SK-N-SH (cell line): ENCODE measurements around the gene NUMA1. TPM values are rescaled to one million over a fixed set of nuclear protein-coding genes. Genes with fewer than 3 reads are reported as not detected.

Experiments
- CTCF ChIA-PET: fragments of 300-600, 350-600 bp; formaldehyde crosslinking; extraction: SDS; loops from one replicate; lab custom pipeline; 2021; lab: Yijun Ruan, JAX
- POLR2A ChIA-PET: fragments of 350-600 bp; sonication (Branson Sonifier 250); formaldehyde crosslinking; extraction: SDS; loops from one replicate; lab custom pipeline; 2020; ENCODE audit warnings: antibody characterized with exemption, inconsistent platforms; lab: Yijun Ruan, JAX
- DNase-seq: peaks from one replicate; pipeline ENCODE4 v3.0.0; 2012
- H2AFZ ChIP-seq: fragments of 200-600 bp; sonication (generic); 2 replicates; pipeline ENCODE4 v1.8.1; 2016; ENCODE audit warnings: antibody characterized with exemption, mild to moderate bottlenecking, low read depth
- H3F3A ChIP-seq: fragments of 200-600 bp; sonication (generic); replicated peaks from 2 replicates; pipeline ENCODE3; 2016; ENCODE audit warnings: antibody characterized with exemption, mild to moderate bottlenecking; ENCODE audit not compliant: insufficient read depth
- H3K27ac ChIP-seq, 2 experiments: fragments of 200-500 bp in 1 of 2; fragments of 200-600 bp in 1 of 2; sonication (Bioruptor generic) in 1 of 2; sonication (generic), shearing (Covaris generic) in 1 of 2; 2 replicates each; pipeline versions ENCODE4 v1.5.1 to v1.6.1; 2014 to 2016; ENCODE audit warnings: low read depth in 2 of 2, inconsistent platforms in 1 of 2, low read length in 1 of 2, mild to moderate bottlenecking in 1 of 2, mixed read lengths in 1 of 2
- H3K27me3 ChIP-seq: fragments of 200-600 bp; sonication (generic), shearing (Covaris generic); 2 replicates; pipeline ENCODE4 v1.6.1; 2016; ENCODE audit warnings: mixed run types; ENCODE audit not compliant: insufficient read depth
- H3K36me3 ChIP-seq, 2 experiments: fragments of 200-500 bp in 1 of 2; fragments of 200-600 bp in 1 of 2; sonication (Bioruptor generic) in 1 of 2; sonication (generic) in 1 of 2; replicated peaks in 1 of 2; 2 replicates each; pipeline versions ENCODE3 to v1.5.1; 2014 to 2016; ENCODE audit warnings: low read length in 1 of 2, mild to moderate bottlenecking in 1 of 2; ENCODE audit not compliant: insufficient read depth in 2 of 2, control insufficient read depth in 1 of 2
- H3K4me1 ChIP-seq, 2 experiments: fragments of 200-500 bp in 1 of 2; fragments of 200-600 bp in 1 of 2; sonication (Bioruptor generic) in 1 of 2; sonication (generic), shearing (Covaris generic) in 1 of 2; 2 replicates each; pipeline versions ENCODE4 v1.5.1 to v1.6.1; 2014 to 2016; ENCODE audit warnings: low read depth in 1 of 2, low read length in 1 of 2, mixed run types in 1 of 2; ENCODE audit not compliant: insufficient read depth in 2 of 2, control insufficient read depth in 1 of 2
- H3K4me2 ChIP-seq: fragments of 200-600 bp; sonication (generic), shearing (Covaris generic); 2 replicates; pipeline ENCODE4 v1.6.1; 2017; ENCODE audit warnings: mixed run types
- H3K4me3 ChIP-seq, 2 experiments: fragments of 200-500 bp in 1 of 2; fragments of 200-600 bp in 1 of 2; sonication (Bioruptor generic) in 1 of 2; sonication (generic), shearing (Covaris generic) in 1 of 2; 2 replicates each; pipeline versions ENCODE4 v1.5.1 to v1.8.1; 2014 to 2016; ENCODE audit warnings: low read depth in 2 of 2, inconsistent platforms in 1 of 2, low read length in 1 of 2, mild to moderate bottlenecking in 1 of 2, mixed read lengths in 1 of 2, moderate library complexity in 1 of 2
- H3K79me2 ChIP-seq: fragments of 200-600 bp; sonication (generic); 2 replicates; pipeline ENCODE4 v1.8.1; 2017; ENCODE audit warnings: mild to moderate bottlenecking; ENCODE audit not compliant: insufficient read depth
- H3K9ac ChIP-seq: fragments of 200-600 bp; sonication (generic); 2 replicates; pipeline ENCODE4 v1.6.1; 2017; ENCODE audit warnings: mixed run types
- H3K9me2 ChIP-seq: fragments of 200-600 bp; sonication (generic); 2 replicates; pipeline ENCODE4 v1.6.1; 2017; ENCODE audit warnings: mixed run types
- H3K9me3 ChIP-seq: fragments of 200-600 bp; sonication (generic); 2 replicates; pipeline ENCODE4 v1.6.1; 2017; ENCODE audit warnings: mixed run types, mild to moderate bottlenecking, moderate library complexity
- H4K20me1 ChIP-seq: fragments of 200-600 bp; sonication (generic); 2 replicates; pipeline ENCODE4 v1.6.1; 2017; ENCODE audit warnings: mild to moderate bottlenecking, mixed run types; ENCODE audit not compliant: insufficient read depth
- ELF1 ChIP-seq: IDR thresholded peaks from 2 replicates; pipeline ENCODE4 v1.4.0; 2012
- EZH2phosphoT487 ChIP-seq: fragments of 200-600 bp; sonication (generic); IDR thresholded peaks from 2 replicates; pipeline ENCODE4 v1.6.1; 2017; ENCODE audit warnings: low read depth, mixed run types, mild to moderate bottlenecking, antibody characterized with exemption, moderate library complexity, borderline replicate concordance
- FOSL2 ChIP-seq: IDR thresholded peaks from 2 replicates; pipeline ENCODE4 v1.4.0; 2012; ENCODE audit warnings: low read depth, mild to moderate bottlenecking, moderate library complexity, borderline replicate concordance
- GABPA ChIP-seq: IDR thresholded peaks from 2 replicates; pipeline ENCODE4 v1.4.0; 2012; ENCODE audit warnings: low read depth, mild to moderate bottlenecking
- GATA2 ChIP-seq: sonication (generic); formaldehyde crosslinking; IDR thresholded peaks from 2 replicates; pipeline ENCODE4 v1.5.0; 2020; ENCODE audit warnings: mild to moderate bottlenecking, missing genetic modification reagents
- JUND ChIP-seq: IDR thresholded peaks from 2 replicates; pipeline ENCODE4 v1.4.0; 2012
- MXI1 ChIP-seq: IDR thresholded peaks from 2 replicates; pipeline ENCODE4 v1.6.1; 2012; ENCODE audit warnings: mild to moderate bottlenecking, low read depth, low read length, improper control_type of control experiment
- RCOR1 ChIP-seq: fragments of 150-350 bp; IDR thresholded peaks from 2 replicates; pipeline ENCODE4 v1.6.1; 2017; ENCODE audit warnings: antibody characterized with exemption, low read length
- RFX5 ChIP-seq: IDR thresholded peaks from 2 replicates; pipeline ENCODE4 v1.6.1; 2012; ENCODE audit warnings: mild to moderate bottlenecking, improper control_type of control experiment, low read length
- RXRA ChIP-seq: IDR thresholded peaks from 2 replicates; pipeline ENCODE4 v1.4.0; 2012; ENCODE audit warnings: low read depth, mild to moderate bottlenecking, borderline replicate concordance
- SIN3A ChIP-seq: IDR thresholded peaks from 2 replicates; pipeline ENCODE4 v1.6.1; 2012; ENCODE audit warnings: low read depth, mild to moderate bottlenecking, low read length, moderate library complexity, borderline replicate concordance
- TCF12 ChIP-seq: IDR thresholded peaks from 2 replicates; pipeline ENCODE4 v1.4.0; 2012
- TEAD4 ChIP-seq: IDR thresholded peaks from 2 replicates; pipeline ENCODE4 v1.4.0; 2012; ENCODE audit warnings: mild to moderate bottlenecking, borderline replicate concordance; ENCODE audit not compliant: insufficient read depth
- WGBS: methylation state at CpG from one replicate; pipeline ENCODE4 v1.1.6; 2017; ENCODE audit warnings: low lambda C conversion rate; 5-methylcytosine and 5-hydroxymethylcytosine counted together
- polyA plus RNA-seq, 3 experiments: library from polyadenylated mRNA; depleted of rRNA; stranded (reverse); fragments of >200 nt; gene quantifications; 2 replicates each; pipeline ENCODE4 v1.2.3, GENCODE V29; 2012
- TF ChIP-seq, protein P1 (sequence below): fragments of 150-350 bp; IDR thresholded peaks from 2 replicates; pipeline ENCODE4 v1.6.1; 2016; ENCODE audit warnings: mild to moderate bottlenecking, low read depth, low read length
- TF ChIP-seq, protein P2 (sequence below): IDR thresholded peaks from 2 replicates; pipeline ENCODE4; 2012
- TF ChIP-seq, protein P3 (sequence below): IDR thresholded peaks from 2 replicates; pipeline ENCODE4 v1.4.0; 2012; ENCODE audit warnings: low read depth, borderline replicate concordance
- TF ChIP-seq, protein P4 (sequence below): fragments of 200-600 bp; sonication (generic); IDR thresholded peaks from 2 replicates; pipeline ENCODE4 v1.6.1; 2017; ENCODE audit warnings: antibody characterized with exemption, mild to moderate bottlenecking, moderate library complexity
- TF ChIP-seq, protein P5 (sequence below): IDR thresholded peaks from 2 replicates; pipeline ENCODE4 v1.6.1; 2012; ENCODE audit warnings: mild to moderate bottlenecking, low read depth, low read length, moderate library complexity

NUMA1 gene
- polyA plus RNA-seq, 1 of the 3 experiments (the other 2 are of a cell fraction), result 111 TPM

DNA sequence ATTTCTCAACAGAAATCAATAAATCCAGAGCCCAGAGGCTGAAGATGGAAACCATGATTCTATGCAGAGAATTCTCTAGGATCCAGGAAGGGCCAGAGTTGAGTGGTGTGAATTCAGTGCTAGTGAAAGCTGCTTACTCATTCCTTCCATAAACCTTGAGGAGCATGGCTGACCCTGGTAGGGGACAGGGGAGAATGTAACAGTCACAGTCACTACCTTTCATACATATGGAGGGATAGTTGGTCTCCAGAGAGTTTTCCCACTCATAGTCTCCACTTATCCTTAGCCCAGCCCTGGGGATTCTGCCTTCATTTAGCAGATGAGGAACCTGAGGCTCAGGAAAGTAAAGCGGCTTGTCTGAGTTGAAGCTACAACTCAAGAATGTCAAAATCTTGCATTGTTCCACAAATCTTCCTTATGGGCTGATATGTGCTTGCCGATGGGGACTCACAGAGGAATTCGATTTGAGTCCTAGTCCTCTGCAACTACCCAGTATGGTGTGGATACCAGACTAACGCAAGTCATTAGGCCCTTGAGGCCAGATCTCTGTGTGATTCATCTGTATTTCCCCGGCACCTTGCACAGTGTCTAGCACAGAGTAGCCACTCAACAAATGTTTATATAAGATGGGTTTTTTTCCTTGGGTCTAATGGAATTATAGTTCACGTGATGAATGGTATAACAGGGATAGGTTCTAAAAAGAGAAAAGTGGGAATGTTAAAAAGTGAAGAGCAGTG lies 35.8 kb upstream of the NUMA1 start:
- Histone ChIP-seq H3K4me1 (peaks cover 6 to 14% of the 10 kb centered on the region in 2 experiments; a peak in 3 of 4 replicates), H3K9ac (no peak overlapping the region), H3K4me2 (no peak overlapping the region), H3K4me3 (no peak overlapping the region), H3K27ac (no peak overlapping the region), H3K9me3 (no peaks in the 10 kb centered on the region), H3F3A (peaks cover 3% of the 10 kb centered on the region), H2AFZ (no peak overlapping the region), H3K27me3 (no peaks in the 10 kb centered on the region), H3K9me2 (no peaks in the 10 kb centered on the region), H3K79me2 (no peaks in the 10 kb centered on the region), H3K36me3 (no peaks in the 10 kb centered on the region), H4K20me1 (no peaks in the 10 kb centered on the region)
- ChIA-PET POLR2A (no interaction called here), CTCF (interaction anchor here (2.0 to 3.1 kb wide), 2 partner anchors 28 to 91 kb away, joined by 6 to 11 read pairs; no protein-coding TSS in a partner anchor)
- TF ChIP-seq SIN3A (no peak), TCF12 (no peak), ELF1 (no peak), RFX5 (no peak), GABPA (no peak), GATA2 (CRISPR knock-in tag) (no peak), RXRA (no peak), JUND (no peak), MXI1 (no peak), RCOR1 (no peak), FOSL2 (no peak), EZH2phosphoT487 (no peak), TEAD4 (no peak)
- TF ChIP-seq, protein P1, sequence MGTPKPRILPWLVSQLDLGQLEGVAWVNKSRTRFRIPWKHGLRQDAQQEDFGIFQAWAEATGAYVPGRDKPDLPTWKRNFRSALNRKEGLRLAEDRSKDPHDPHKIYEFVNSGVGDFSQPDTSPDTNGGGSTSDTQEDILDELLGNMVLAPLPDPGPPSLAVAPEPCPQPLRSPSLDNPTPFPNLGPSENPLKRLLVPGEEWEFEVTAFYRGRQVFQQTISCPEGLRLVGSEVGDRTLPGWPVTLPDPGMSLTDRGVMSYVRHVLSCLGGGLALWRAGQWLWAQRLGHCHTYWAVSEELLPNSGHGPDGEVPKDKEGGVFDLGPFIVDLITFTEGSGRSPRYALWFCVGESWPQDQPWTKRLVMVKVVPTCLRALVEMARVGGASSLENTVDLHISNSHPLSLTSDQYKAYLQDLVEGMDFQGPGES, result no peak
- TF ChIP-seq, protein P2, sequence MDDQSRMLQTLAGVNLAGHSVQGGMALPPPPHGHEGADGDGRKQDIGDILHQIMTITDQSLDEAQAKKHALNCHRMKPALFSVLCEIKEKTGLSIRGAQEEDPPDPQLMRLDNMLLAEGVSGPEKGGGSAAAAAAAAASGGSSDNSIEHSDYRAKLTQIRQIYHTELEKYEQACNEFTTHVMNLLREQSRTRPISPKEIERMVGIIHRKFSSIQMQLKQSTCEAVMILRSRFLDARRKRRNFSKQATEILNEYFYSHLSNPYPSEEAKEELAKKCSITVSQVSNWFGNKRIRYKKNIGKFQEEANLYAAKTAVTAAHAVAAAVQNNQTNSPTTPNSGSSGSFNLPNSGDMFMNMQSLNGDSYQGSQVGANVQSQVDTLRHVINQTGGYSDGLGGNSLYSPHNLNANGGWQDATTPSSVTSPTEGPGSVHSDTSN, result no peak
- TF ChIP-seq, protein P3, sequence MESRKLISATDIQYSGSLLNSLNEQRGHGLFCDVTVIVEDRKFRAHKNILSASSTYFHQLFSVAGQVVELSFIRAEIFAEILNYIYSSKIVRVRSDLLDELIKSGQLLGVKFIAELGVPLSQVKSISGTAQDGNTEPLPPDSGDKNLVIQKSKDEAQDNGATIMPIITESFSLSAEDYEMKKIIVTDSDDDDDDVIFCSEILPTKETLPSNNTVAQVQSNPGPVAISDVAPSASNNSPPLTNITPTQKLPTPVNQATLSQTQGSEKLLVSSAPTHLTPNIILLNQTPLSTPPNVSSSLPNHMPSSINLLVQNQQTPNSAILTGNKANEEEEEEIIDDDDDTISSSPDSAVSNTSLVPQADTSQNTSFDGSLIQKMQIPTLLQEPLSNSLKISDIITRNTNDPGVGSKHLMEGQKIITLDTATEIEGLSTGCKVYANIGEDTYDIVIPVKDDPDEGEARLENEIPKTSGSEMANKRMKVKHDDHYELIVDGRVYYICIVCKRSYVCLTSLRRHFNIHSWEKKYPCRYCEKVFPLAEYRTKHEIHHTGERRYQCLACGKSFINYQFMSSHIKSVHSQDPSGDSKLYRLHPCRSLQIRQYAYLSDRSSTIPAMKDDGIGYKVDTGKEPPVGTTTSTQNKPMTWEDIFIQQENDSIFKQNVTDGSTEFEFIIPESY, result no peak
- TF ChIP-seq, protein P4, sequence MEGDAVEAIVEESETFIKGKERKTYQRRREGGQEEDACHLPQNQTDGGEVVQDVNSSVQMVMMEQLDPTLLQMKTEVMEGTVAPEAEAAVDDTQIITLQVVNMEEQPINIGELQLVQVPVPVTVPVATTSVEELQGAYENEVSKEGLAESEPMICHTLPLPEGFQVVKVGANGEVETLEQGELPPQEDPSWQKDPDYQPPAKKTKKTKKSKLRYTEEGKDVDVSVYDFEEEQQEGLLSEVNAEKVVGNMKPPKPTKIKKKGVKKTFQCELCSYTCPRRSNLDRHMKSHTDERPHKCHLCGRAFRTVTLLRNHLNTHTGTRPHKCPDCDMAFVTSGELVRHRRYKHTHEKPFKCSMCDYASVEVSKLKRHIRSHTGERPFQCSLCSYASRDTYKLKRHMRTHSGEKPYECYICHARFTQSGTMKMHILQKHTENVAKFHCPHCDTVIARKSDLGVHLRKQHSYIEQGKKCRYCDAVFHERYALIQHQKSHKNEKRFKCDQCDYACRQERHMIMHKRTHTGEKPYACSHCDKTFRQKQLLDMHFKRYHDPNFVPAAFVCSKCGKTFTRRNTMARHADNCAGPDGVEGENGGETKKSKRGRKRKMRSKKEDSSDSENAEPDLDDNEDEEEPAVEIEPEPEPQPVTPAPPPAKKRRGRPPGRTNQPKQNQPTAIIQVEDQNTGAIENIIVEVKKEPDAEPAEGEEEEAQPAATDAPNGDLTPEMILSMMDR, result no peak
- TF ChIP-seq, protein P5, sequence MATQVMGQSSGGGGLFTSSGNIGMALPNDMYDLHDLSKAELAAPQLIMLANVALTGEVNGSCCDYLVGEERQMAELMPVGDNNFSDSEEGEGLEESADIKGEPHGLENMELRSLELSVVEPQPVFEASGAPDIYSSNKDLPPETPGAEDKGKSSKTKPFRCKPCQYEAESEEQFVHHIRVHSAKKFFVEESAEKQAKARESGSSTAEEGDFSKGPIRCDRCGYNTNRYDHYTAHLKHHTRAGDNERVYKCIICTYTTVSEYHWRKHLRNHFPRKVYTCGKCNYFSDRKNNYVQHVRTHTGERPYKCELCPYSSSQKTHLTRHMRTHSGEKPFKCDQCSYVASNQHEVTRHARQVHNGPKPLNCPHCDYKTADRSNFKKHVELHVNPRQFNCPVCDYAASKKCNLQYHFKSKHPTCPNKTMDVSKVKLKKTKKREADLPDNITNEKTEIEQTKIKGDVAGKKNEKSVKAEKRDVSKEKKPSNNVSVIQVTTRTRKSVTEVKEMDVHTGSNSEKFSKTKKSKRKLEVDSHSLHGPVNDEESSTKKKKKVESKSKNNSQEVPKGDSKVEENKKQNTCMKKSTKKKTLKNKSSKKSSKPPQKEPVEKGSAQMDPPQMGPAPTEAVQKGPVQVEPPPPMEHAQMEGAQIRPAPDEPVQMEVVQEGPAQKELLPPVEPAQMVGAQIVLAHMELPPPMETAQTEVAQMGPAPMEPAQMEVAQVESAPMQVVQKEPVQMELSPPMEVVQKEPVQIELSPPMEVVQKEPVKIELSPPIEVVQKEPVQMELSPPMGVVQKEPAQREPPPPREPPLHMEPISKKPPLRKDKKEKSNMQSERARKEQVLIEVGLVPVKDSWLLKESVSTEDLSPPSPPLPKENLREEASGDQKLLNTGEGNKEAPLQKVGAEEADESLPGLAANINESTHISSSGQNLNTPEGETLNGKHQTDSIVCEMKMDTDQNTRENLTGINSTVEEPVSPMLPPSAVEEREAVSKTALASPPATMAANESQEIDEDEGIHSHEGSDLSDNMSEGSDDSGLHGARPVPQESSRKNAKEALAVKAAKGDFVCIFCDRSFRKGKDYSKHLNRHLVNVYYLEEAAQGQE, result no peak
- no peak for DNase-seq
- WGBS, result 79% methylated on average over 6 of the region's 6 CpGs
